WTC11 (cell line): ENCODE results near the gene LEMD3. TPM values are rescaled to one million over a fixed set of nuclear protein-coding genes. Genes with fewer than 3 reads are reported as not detected.

Experiments used
- ATAC-seq: fragments of 200-7000 bp; cut with Tn5 transposase; 2 replicates; pipeline ENCODE4 v1.10.0; 2021; ENCODE audit warnings: mild to moderate bottlenecking, moderate library complexity
- CTCF ChIA-PET: fragments of 300-600 bp; sonication (Branson Sonifier 250); formaldehyde crosslinking; loops from one replicate; lab custom pipeline; 2021; ENCODE audit warnings: antibody characterized with exemption; lab: Charles Lee
- POLR2A ChIA-PET: fragments of 350-600 bp; sonication (Branson Sonifier 250); formaldehyde crosslinking; loops from one replicate; lab custom pipeline; 2021; ENCODE audit warnings: antibody characterized with exemption; lab: Charles Lee
- DNase-seq: peaks from one replicate; pipeline ENCODE4 v3.0.0; 2021; ENCODE audit warnings: low spot score
- H3K27ac Mint-ChIP-seq: 2 replicates; pipeline ENCODE4 v1.8.0; 2021; ENCODE audit warnings: mixed read lengths
- H3K27me3 Mint-ChIP-seq: 2 replicates; pipeline ENCODE4 v1.8.0; 2021; ENCODE audit warnings: low read depth, mild to moderate bottlenecking, moderate library complexity, mixed read lengths
- H3K36me3 Mint-ChIP-seq: 2 replicates; pipeline ENCODE4 v1.8.0; 2021; ENCODE audit warnings: mixed read lengths
- H3K4me1 Mint-ChIP-seq: 2 replicates; pipeline ENCODE4 v1.8.0; 2022; ENCODE audit warnings: mixed read lengths
- H3K4me3 Mint-ChIP-seq: 2 replicates; pipeline ENCODE4 v1.8.0; 2021; ENCODE audit warnings: mild to moderate bottlenecking, moderate library complexity, mixed read lengths
- H3K9me3 Mint-ChIP-seq: 2 replicates; pipeline ENCODE4 v1.8.0; 2021; ENCODE audit warnings: mixed read lengths
- CDX4 ChIP-seq: fragments of 250-450 bp; sonication (Bioruptor Pico); IDR thresholded peaks from 2 replicates; pipeline ENCODE4 v1.9.0; 2021; ENCODE audit warnings: moderate library complexity, mild to moderate bottlenecking, inconsistent platforms, borderline replicate concordance
- CREB1 ChIP-seq: sonication (generic); formaldehyde crosslinking; IDR thresholded peaks from 2 replicates; pipeline ENCODE4 v1.8.0; 2023; ENCODE audit warnings: mild to moderate bottlenecking, missing genetic modification reagents
- ERG ChIP-seq: fragments of 250-450 bp; sonication (Bioruptor Pico); IDR thresholded peaks from 2 replicates; pipeline ENCODE4 v1.8.0; 2021; ENCODE audit warnings: mild to moderate bottlenecking
- ESRRA ChIP-seq: sonication (generic); formaldehyde crosslinking; IDR thresholded peaks from 2 replicates; pipeline ENCODE4 v1.8.1; 2022; ENCODE audit warnings: mild to moderate bottlenecking, missing genetic modification reagents, borderline replicate concordance
- FOXJ3 ChIP-seq: sonication (generic); formaldehyde crosslinking; IDR thresholded peaks from 2 replicates; pipeline ENCODE4 v1.9.0; 2021; ENCODE audit warnings: missing genetic modification reagents, mild to moderate bottlenecking, borderline replicate concordance
- GRHL2 ChIP-seq: fragments of 250-450 bp; sonication (Bioruptor Pico); IDR thresholded peaks from 2 replicates; pipeline ENCODE4 v1.8.0; 2022; ENCODE audit warnings: mild to moderate bottlenecking, moderate library complexity; ENCODE audit not compliant: insufficient replicate concordance, severe bottlenecking
- GTF2I ChIP-seq: fragments of 250-450 bp; sonication (Bioruptor Pico); conservative IDR thresholded peaks from 2 replicates; pipeline ENCODE4 v1.4.0; 2021; ENCODE audit warnings: mild to moderate bottlenecking
- HMGA2 ChIP-seq: fragments of 250-450 bp; sonication (Bioruptor Pico); IDR thresholded peaks from 2 replicates; pipeline ENCODE4 v1.4.0; 2021; ENCODE audit warnings: mild to moderate bottlenecking, moderate library complexity
- JAZF1 ChIP-seq: fragments of 250-450 bp; sonication (Bioruptor Pico); IDR thresholded peaks from 2 replicates; pipeline ENCODE4 v1.9.0; 2021; ENCODE audit warnings: moderate library complexity, mild to moderate bottlenecking, inconsistent platforms
- JUN ChIP-seq: sonication (generic); formaldehyde crosslinking; IDR thresholded peaks from 2 replicates; pipeline ENCODE4 v1.8.0; 2023; ENCODE audit warnings: mild to moderate bottlenecking, missing genetic modification reagents
- KAT7 ChIP-seq: sonication (generic); formaldehyde crosslinking; IDR thresholded peaks from 2 replicates; pipeline ENCODE4 v1.8.1; 2023; ENCODE audit warnings: missing genetic modification reagents, mild to moderate bottlenecking, borderline replicate concordance
- NR2C2 ChIP-seq: sonication (generic); formaldehyde crosslinking; IDR thresholded peaks from 2 replicates; pipeline ENCODE4 v1.8.0; 2022; ENCODE audit warnings: mild to moderate bottlenecking, missing genetic modification reagents
- SOX15 ChIP-seq: fragments of 250-450 bp; sonication (Bioruptor Pico); IDR thresholded peaks from 2 replicates; pipeline ENCODE4 v1.9.0; 2021; ENCODE audit warnings: mild to moderate bottlenecking
- ZBTB21 ChIP-seq: sonication (generic); formaldehyde crosslinking; IDR thresholded peaks from 2 replicates; pipeline ENCODE4 v1.8.1; 2023; ENCODE audit warnings: mild to moderate bottlenecking, missing genetic modification reagents, borderline replicate concordance
- ZNF138 ChIP-seq: sonication (generic); formaldehyde crosslinking; conservative IDR thresholded peaks from 2 replicates; pipeline ENCODE4 v1.8.1; 2022; ENCODE audit warnings: mild to moderate bottlenecking, moderate library complexity, missing genetic modification reagents
- ZNF423 ChIP-seq: fragments of 250-450 bp; sonication (Bioruptor Pico); IDR thresholded peaks from 2 replicates; pipeline ENCODE4 v2.1.2; 2022; ENCODE audit warnings: mild to moderate bottlenecking, moderate library complexity
- ZNF671 ChIP-seq: fragments of 250-450 bp; sonication (Bioruptor Pico); IDR thresholded peaks from 2 replicates; pipeline ENCODE4 v1.8.0; 2021; ENCODE audit warnings: mild to moderate bottlenecking
- total RNA-seq: library from RNA; stranded (reverse); gene quantifications from 3 replicates; pipeline ENCODE4 v1.2.3, GENCODE V29; 2021
- TF ChIP-seq, protein P1 (sequence below): sonication (generic); formaldehyde crosslinking; conservative IDR thresholded peaks from 2 replicates; pipeline ENCODE4 v1.8.1; 2022; ENCODE audit warnings: mild to moderate bottlenecking, missing genetic modification reagents
- TF ChIP-seq, protein P2 (sequence below): sonication (generic); formaldehyde crosslinking; IDR thresholded peaks from 2 replicates; pipeline ENCODE4 v1.8.0; 2022; ENCODE audit warnings: mild to moderate bottlenecking, missing genetic modification reagents
- TF ChIP-seq, protein P3 (sequence below): sonication (generic); formaldehyde crosslinking; IDR thresholded peaks from 2 replicates; pipeline ENCODE4 v1.8.1; 2022; ENCODE audit warnings: mild to moderate bottlenecking, moderate library complexity, missing genetic modification reagents
- TF ChIP-seq, protein P4 (sequence below): sonication (generic); formaldehyde crosslinking; IDR thresholded peaks from 2 replicates; pipeline ENCODE4 v1.8.0; 2022; ENCODE audit warnings: mild to moderate bottlenecking, missing genetic modification reagents
- TF ChIP-seq, protein P5 (sequence below): fragments of 250-450 bp; sonication (Bioruptor Pico); IDR thresholded peaks from 2 replicates; pipeline ENCODE4 v1.9.0; 2021; ENCODE audit warnings: mild to moderate bottlenecking, borderline replicate concordance

Gene LEMD3
- total RNA-seq, 1 experiment from 2014 or later = 31.3 TPM

GRCh38 chr12:65121956-65122469 is 47.4 kb upstream of the LEMD3 start (continued):
- no peak for TF ChIP-seq CREB1 (CRISPR knock-in tag)
- no peak for TF ChIP-seq ZBTB21
- TF ChIP-seq, protein P1, sequence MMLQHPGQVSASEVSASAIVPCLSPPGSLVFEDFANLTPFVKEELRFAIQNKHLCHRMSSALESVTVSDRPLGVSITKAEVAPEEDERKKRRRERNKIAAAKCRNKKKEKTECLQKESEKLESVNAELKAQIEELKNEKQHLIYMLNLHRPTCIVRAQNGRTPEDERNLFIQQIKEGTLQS = no peak

DNA sequence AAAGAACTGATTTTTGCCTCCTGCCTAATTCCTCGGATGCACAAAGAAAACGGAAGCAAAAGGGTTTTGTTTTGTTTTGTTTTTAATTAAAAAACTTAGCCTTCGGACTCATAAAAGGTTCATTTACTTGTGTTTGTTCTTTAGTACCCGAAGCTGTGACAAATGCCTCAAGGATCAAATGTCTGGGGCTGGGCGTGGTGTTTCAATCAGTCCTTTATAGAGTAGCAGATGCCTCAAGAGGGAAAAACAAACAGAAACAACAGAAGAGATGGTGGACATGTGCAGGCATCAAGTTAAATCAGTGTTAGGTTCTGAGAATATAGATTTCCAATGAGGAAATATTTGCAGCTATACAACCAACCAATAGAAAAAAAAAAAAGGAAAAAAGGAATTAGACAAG is 46.7 kb upstream of the LEMD3 start:
- POLR2A ChIA-PET = interaction anchor here (1.7 kb wide), 1 partner anchor 46 kb away, joined by 4 read pairs; the partner anchor contains the start of gene LEMD3
- H3K36me3 Mint-ChIP-seq = no peaks in the 10 kb centered on the region
- TF ChIP-seq SOX15 (CRISPR knock-in tag) (no peak), JAZF1 (CRISPR knock-in tag) (no peak), ERG (no peak), ZNF671 (no peak), GRHL2 (CRISPR knock-in tag) (no peak), CDX4 (CRISPR knock-in tag) (no peak), FOXJ3 (CRISPR knock-in tag) (no peak), NR2C2 (no peak), KAT7 (CRISPR knock-in tag) (no peak), GTF2I (CRISPR knock-in tag) (no peak), ESRRA (CRISPR knock-in tag) (no peak), ZNF423 (CRISPR knock-in tag) (no peak), JUN (CRISPR knock-in tag) (no peak), HMGA2 (CRISPR knock-in tag) (no peak), ZNF138 (CRISPR knock-in tag) (no peak)
- TF ChIP-seq, protein P2, sequence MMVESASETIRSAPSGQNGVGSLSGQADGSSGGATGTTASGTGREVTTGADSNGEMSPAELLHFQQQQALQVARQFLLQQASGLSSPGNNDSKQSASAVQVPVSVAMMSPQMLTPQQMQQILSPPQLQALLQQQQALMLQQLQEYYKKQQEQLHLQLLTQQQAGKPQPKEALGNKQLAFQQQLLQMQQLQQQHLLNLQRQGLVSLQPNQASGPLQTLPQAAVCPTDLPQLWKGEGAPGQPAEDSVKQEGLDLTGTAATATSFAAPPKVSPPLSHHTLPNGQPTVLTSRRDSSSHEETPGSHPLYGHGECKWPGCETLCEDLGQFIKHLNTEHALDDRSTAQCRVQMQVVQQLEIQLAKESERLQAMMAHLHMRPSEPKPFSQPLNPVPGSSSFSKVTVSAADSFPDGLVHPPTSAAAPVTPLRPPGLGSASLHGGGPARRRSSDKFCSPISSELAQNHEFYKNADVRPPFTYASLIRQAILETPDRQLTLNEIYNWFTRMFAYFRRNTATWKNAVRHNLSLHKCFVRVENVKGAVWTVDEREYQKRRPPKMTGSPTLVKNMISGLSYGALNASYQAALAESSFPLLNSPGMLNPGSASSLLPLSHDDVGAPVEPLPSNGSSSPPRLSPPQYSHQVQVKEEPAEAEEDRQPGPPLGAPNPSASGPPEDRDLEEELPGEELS (CRISPR knock-in tag) = no peak
- TF ChIP-seq, protein P3, sequence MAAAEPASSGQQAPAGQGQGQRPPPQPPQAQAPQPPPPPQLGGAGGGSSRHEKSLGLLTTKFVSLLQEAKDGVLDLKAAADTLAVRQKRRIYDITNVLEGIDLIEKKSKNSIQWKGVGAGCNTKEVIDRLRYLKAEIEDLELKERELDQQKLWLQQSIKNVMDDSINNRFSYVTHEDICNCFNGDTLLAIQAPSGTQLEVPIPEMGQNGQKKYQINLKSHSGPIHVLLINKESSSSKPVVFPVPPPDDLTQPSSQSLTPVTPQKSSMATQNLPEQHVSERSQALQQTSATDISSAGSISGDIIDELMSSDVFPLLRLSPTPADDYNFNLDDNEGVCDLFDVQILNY (CRISPR knock-in tag) = no peak
- TF ChIP-seq, protein P4, sequence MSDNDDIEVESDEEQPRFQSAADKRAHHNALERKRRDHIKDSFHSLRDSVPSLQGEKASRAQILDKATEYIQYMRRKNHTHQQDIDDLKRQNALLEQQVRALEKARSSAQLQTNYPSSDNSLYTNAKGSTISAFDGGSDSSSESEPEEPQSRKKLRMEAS (CRISPR knock-in tag) = no peak
- TF ChIP-seq, protein P5, sequence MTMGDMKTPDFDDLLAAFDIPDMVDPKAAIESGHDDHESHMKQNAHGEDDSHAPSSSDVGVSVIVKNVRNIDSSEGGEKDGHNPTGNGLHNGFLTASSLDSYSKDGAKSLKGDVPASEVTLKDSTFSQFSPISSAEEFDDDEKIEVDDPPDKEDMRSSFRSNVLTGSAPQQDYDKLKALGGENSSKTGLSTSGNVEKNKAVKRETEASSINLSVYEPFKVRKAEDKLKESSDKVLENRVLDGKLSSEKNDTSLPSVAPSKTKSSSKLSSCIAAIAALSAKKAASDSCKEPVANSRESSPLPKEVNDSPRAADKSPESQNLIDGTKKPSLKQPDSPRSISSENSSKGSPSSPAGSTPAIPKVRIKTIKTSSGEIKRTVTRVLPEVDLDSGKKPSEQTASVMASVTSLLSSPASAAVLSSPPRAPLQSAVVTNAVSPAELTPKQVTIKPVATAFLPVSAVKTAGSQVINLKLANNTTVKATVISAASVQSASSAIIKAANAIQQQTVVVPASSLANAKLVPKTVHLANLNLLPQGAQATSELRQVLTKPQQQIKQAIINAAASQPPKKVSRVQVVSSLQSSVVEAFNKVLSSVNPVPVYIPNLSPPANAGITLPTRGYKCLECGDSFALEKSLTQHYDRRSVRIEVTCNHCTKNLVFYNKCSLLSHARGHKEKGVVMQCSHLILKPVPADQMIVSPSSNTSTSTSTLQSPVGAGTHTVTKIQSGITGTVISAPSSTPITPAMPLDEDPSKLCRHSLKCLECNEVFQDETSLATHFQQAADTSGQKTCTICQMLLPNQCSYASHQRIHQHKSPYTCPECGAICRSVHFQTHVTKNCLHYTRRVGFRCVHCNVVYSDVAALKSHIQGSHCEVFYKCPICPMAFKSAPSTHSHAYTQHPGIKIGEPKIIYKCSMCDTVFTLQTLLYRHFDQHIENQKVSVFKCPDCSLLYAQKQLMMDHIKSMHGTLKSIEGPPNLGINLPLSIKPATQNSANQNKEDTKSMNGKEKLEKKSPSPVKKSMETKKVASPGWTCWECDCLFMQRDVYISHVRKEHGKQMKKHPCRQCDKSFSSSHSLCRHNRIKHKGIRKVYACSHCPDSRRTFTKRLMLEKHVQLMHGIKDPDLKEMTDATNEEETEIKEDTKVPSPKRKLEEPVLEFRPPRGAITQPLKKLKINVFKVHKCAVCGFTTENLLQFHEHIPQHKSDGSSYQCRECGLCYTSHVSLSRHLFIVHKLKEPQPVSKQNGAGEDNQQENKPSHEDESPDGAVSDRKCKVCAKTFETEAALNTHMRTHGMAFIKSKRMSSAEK (CRISPR knock-in tag) = no peak
- H3K27ac Mint-ChIP-seq = no peak overlapping the region
- CTCF ChIA-PET = interaction anchor here (0.8 to 6.9 kb wide), 7 partner anchors 130 to 326 kb away, joined by 3 to 50 read pairs (median 7); no protein-coding TSS in a partner anchor
- H3K4me1 Mint-ChIP-seq = peaks cover 5% of the 10 kb centered on the region; the same call in 1 of the 2 replicates
- ATAC-seq (no peak), DNase-seq (no peak)
- no peaks in the 10 kb centered on the region for H3K9me3 Mint-ChIP-seq
- H3K27me3 Mint-ChIP-seq = peaks cover 52% of the 10 kb centered on the region
- H3K4me3 Mint-ChIP-seq = no peak overlapping the region
